ENCODE measurements around the gene PYDC1. TPM values are rescaled to one million over a fixed set of nuclear protein-coding genes. Genes with fewer than 3 reads are reported as not detected.
"Not testable (repeated sequence)": the region's sequence is repeated elsewhere in the genome, so short reads cannot be mapped to it uniquely, and the experiment has no call there.

Gene PYDC1
- polyA plus RNA-seq, 1 donor = 0.19 TPM

DNA sequence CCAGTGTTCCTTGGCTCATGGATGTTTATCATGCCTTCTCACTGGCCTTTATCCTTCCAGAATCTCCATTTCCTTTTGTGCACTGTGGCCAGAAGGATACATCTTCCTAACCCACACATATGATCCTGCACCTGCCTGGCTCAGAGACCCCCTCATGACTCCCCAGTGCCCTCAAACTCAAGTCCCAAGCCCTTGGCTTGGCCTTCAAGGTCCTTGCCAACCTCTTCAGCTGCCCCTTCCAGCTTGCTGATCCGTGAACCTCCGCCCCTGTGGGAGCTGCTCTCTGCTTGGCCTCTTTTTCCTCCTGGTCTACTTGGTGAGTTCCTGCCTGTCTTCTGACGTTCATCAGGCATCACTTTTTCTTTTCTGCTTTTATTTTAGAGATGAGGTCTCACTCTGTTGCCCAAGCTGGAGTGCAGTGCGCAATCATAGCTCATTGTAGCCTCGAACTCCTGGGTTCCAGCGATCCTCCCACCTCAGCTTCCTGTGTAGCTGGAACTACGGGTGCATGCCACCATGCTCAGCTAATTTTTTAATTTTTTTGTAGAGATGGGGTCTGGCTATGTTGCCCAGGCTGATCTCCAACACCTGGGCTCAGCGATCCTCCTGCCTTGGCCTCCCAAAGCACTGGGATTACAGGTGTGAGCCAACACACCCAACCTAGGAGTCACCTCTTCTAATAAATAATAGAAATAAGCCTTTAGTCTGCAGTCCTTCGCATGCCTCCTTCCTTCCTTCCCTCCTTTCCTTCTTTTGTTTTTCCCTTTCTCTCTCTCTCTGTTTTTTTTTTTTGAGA lies 11.9 kb downstream of the PYDC1 start:
- no peaks in the 10 kb centered on the region for H3K9me3 ChIP-seq (ENCODE audit: control insufficient read depth, low read depth, low read length)
- DNase-seq = no peak
- H3K4me1 ChIP-seq (ENCODE audit: control insufficient read depth, insufficient read depth, low read length) = peaks cover 43% of the 10 kb centered on the region
- 93% methylated on average over 2 of the region's 9 CpGs for WGBS (ENCODE audit: insufficient coverage, low lambda C conversion rate)
- H3K27me3 ChIP-seq (ENCODE audit: control insufficient read depth, insufficient read depth, low read length) = no peaks in the 10 kb centered on the region
- no peak overlapping the region for H3K4me3 ChIP-seq (ENCODE audit: low read length)
- H3K36me3 ChIP-seq (ENCODE audit: control insufficient read depth, insufficient read depth, low read length) = no peaks in the 10 kb centered on the region
- H3K27ac ChIP-seq (ENCODE audit: low read length) = no peak overlapping the region

GRCh38 chr16:31202414-31203375 lies 14.2 kb downstream of the PYDC1 start, which contains the start of gene PYCARD:
PYCARD (minus strand) TSS chr16:31202760; CDS start chr16:31202690, 70 bp downstream.
- WGBS (ENCODE audit: insufficient coverage, low lambda C conversion rate) = 80% methylated on average over 1 of the region's 69 CpGs
- Histone ChIP-seq H3K36me3 (ENCODE audit: control insufficient read depth, insufficient read depth, low read length) (peaks cover 8% of the 10 kb centered on the region), H3K27me3 (ENCODE audit: control insufficient read depth, insufficient read depth, low read length) (no peaks in the 10 kb centered on the region), H3K9me3 (ENCODE audit: control insufficient read depth, low read depth, low read length) (no peaks in the 10 kb centered on the region), H3K27ac (ENCODE audit: low read length) (peak within 1 kb of the TSS; percentile 42), H3K4me3 (ENCODE audit: low read length) (peak within 1 kb of the TSS; percentile 65), H3K4me1 (ENCODE audit: control insufficient read depth, insufficient read depth, low read length) (peaks cover 36% of the 10 kb centered on the region)
- DNase-seq = peak in 1 of 2 donors; percentile 80

- Histone ChIP-seq H3K27me3 (ENCODE audit: control insufficient read depth, insufficient read depth, low read length) (no peaks in the 10 kb centered on the region), H3K36me3 (ENCODE audit: control insufficient read depth, insufficient read depth, low read length) (peaks cover 12% of the 10 kb centered on the region), H3K4me1 (ENCODE audit: control insufficient read depth, insufficient read depth, low read length) (peaks cover 27% of the 10 kb centered on the region), H3K4me3 (ENCODE audit: low read length) (peak overlapping the region; percentile 65), H3K27ac (ENCODE audit: low read length) (peak overlapping the region; percentile 42), H3K9me3 (ENCODE audit: control insufficient read depth, low read depth, low read length) (no peaks in the 10 kb centered on the region)
- whole genome bisulfite sequencing (ENCODE audit: insufficient coverage, low lambda C conversion rate) = no CpG with 5 or more reads among the region's 35 CpGs
- peak in 1 of 2 donors; percentile 81 for DNase-seq
Observed at GRCh38 chr16:31201582-31202413, 15.1 kb downstream of the PYDC1 start.

GRCh38 chr16:31200821-31201568 lies 15.9 kb downstream of the PYDC1 start:
- Histone ChIP-seq H3K9me3 (ENCODE audit: control insufficient read depth, low read depth, low read length) (no peaks in the 10 kb centered on the region), H3K36me3 (ENCODE audit: control insufficient read depth, insufficient read depth, low read length) (peaks cover 19% of the 10 kb centered on the region), H3K4me3 (ENCODE audit: low read length) (peak overlapping the region; percentile 65), H3K27ac (ENCODE audit: low read length) (peak overlapping the region; percentile 16), H3K4me1 (ENCODE audit: control insufficient read depth, insufficient read depth, low read length) (peaks cover 22% of the 10 kb centered on the region), H3K27me3 (ENCODE audit: control insufficient read depth, insufficient read depth, low read length) (no peaks in the 10 kb centered on the region)
- peak in 1 of 2 donors; percentile 53 for DNase-seq
- whole genome bisulfite sequencing (ENCODE audit: insufficient coverage, low lambda C conversion rate) = no CpG with 5 or more reads among the region's 8 CpGs

DNA sequence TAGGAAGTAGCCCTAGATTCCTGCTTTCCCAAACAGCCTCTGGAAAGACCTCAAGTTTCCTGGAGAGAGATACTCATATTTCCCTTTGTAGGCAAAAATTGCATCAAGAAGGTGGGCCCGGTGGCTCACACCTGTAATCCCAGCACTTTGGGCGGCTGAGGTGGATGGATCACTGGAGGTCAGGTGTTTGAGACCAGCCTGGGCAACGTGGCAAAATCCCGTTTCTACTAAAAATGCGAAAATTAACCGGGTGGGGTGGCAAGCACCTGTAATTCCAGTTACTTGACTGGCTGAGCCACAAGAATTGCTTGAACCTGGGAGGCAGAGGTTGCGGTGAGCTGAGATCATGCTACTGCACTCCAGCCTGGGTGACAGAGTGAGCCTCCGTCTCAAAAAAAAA lies 16.8 kb downstream of the PYDC1 start:
- WGBS (ENCODE audit: insufficient coverage, low lambda C conversion rate) = no CpG with 5 or more reads among the region's 8 CpGs
- H3K9me3 ChIP-seq (ENCODE audit: control insufficient read depth, low read depth, low read length); H3K27me3 ChIP-seq (ENCODE audit: control insufficient read depth, insufficient read depth, low read length); H3K27ac ChIP-seq (ENCODE audit: low read length); H3K4me3 ChIP-seq (ENCODE audit: low read length); DNase-seq: not testable (repeated sequence)
- Histone ChIP-seq H3K4me1 (ENCODE audit: control insufficient read depth, insufficient read depth, low read length) (peaks cover 22% of the 10 kb centered on the region), H3K36me3 (ENCODE audit: control insufficient read depth, insufficient read depth, low read length) (peaks cover 28% of the 10 kb centered on the region)

DNA sequence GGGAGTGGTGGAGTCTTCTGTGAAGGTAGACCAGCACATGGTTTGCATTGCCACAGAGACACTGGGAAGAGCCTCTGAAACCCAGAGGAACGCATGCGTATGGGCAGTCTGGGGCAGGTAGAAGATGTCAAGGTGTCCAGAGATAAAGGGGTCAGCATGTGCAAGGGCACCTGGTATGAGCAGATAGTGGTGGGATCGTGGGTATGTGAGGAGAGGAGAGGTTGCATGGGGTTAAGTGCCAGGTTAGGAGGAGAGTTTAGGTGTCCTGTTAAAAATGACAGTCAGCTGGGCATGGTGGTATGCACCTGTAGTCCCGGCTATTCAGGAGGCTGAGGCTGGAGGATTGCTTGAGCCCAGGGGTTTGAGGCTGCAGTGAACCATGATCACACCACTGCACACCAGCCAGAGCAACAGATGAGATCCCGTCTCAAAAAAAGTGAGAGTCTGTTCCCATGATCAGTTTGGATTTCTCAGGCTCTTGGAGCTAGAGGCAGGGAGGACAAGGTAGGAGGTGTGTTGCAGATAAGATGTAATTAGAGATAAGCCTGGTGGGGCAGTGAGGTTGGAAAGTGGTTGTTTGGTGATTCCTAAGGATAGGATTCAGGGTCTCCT lies 17.4 kb downstream of the PYDC1 start:
- Histone ChIP-seq H3K4me1 (ENCODE audit: control insufficient read depth, insufficient read depth, low read length) (peaks cover 22% of the 10 kb centered on the region), H3K9me3 (ENCODE audit: control insufficient read depth, low read depth, low read length) (no peaks in the 10 kb centered on the region), H3K27me3 (ENCODE audit: control insufficient read depth, insufficient read depth, low read length) (no peaks in the 10 kb centered on the region), H3K27ac (ENCODE audit: low read length) (no peak overlapping the region), H3K4me3 (ENCODE audit: low read length) (no peak overlapping the region), H3K36me3 (ENCODE audit: control insufficient read depth, insufficient read depth, low read length) (peaks cover 33% of the 10 kb centered on the region)
- no CpG with 5 or more reads among the region's 5 CpGs for WGBS (ENCODE audit: insufficient coverage, low lambda C conversion rate)
- DNase-seq = no peak

- WGBS (ENCODE audit: insufficient coverage, low lambda C conversion rate) = 100% methylated on average over 1 of the region's 7 CpGs
- Histone ChIP-seq H3K27me3 (ENCODE audit: control insufficient read depth, insufficient read depth, low read length) (no peaks in the 10 kb centered on the region), H3K9me3 (ENCODE audit: control insufficient read depth, low read depth, low read length) (no peaks in the 10 kb centered on the region), H3K4me1 (ENCODE audit: control insufficient read depth, insufficient read depth, low read length) (peaks cover 22% of the 10 kb centered on the region), H3K27ac (ENCODE audit: low read length) (no peak overlapping the region), H3K4me3 (ENCODE audit: low read length) (no peak overlapping the region), H3K36me3 (ENCODE audit: control insufficient read depth, insufficient read depth, low read length) (peaks cover 44% of the 10 kb centered on the region)
- no peak for DNase-seq
Observed at GRCh38 chr16:31198207-31198882, 18.6 kb downstream of the PYDC1 start.

GRCh38 chr16:31196324-31197088 lies 20.4 kb downstream of the PYDC1 start:
- DNase-seq = no peak
- H3K9me3 ChIP-seq (ENCODE audit: control insufficient read depth, low read depth, low read length) = no peaks in the 10 kb centered on the region
- 100% methylated on average over 2 of the region's 17 CpGs for WGBS (ENCODE audit: insufficient coverage, low lambda C conversion rate)
- no peaks in the 10 kb centered on the region for H3K27me3 ChIP-seq (ENCODE audit: control insufficient read depth, insufficient read depth, low read length)
- no peak overlapping the region for H3K27ac ChIP-seq (ENCODE audit: low read length)
- H3K4me3 ChIP-seq (ENCODE audit: low read length) = no peak overlapping the region
- H3K36me3 ChIP-seq (ENCODE audit: control insufficient read depth, insufficient read depth, low read length) = peaks cover 63% of the 10 kb centered on the region
- H3K4me1 ChIP-seq (ENCODE audit: control insufficient read depth, insufficient read depth, low read length) = peaks cover 16% of the 10 kb centered on the region

All from large intestine (tissue), 3 donors.